Activated T-cell treated with anti-CD3 and anti-CD28 coated beads, Interleukin-2, amount 50 U/mL, for 4 hours (primary cell): ENCODE measurements around the gene CSNK1D. TPM values are rescaled to one million over a fixed set of nuclear protein-coding genes. Genes with fewer than 3 reads are reported as not detected.

Experiments
- ATAC-seq, 2 donors: fragments of 200-7000 bp; cut with Tn5 transposase; one replicate each; pipeline ENCODE4 v1.10.0; 2021
- DNase-seq: peaks from one replicate; pipeline ENCODE4 v3.0.0-alpha.2; 2020
- H3K27me3 Mint-ChIP-seq: one replicate; pipeline ENCODE4 v1.8.0; 2021; ENCODE audit warnings: low read depth, mixed read lengths
- H3K36me3 Mint-ChIP-seq: one replicate; pipeline ENCODE4 v1.8.0; 2022; ENCODE audit warnings: mixed read lengths; ENCODE audit not compliant: insufficient read depth
- H3K4me1 Mint-ChIP-seq: one replicate; pipeline ENCODE4 v1.8.0; 2021; ENCODE audit warnings: low read depth, mixed read lengths
- H3K4me3 Mint-ChIP-seq: one replicate; pipeline ENCODE4 v1.8.0; 2021; ENCODE audit warnings: mild to moderate bottlenecking, moderate library complexity, mixed read lengths
- H3K9me3 Mint-ChIP-seq: one replicate; pipeline ENCODE4 v1.8.0; 2021; ENCODE audit warnings: mixed read lengths
- total RNA-seq, 3 donors: library from RNA; stranded (reverse); gene quantifications; one replicate each; pipeline ENCODE4 v1.2.1, GENCODE V29; 2021

Gene CSNK1D
- total RNA-seq, 3 donors from 2014 or later: 152 to 170 (median 164) TPM

DNA sequence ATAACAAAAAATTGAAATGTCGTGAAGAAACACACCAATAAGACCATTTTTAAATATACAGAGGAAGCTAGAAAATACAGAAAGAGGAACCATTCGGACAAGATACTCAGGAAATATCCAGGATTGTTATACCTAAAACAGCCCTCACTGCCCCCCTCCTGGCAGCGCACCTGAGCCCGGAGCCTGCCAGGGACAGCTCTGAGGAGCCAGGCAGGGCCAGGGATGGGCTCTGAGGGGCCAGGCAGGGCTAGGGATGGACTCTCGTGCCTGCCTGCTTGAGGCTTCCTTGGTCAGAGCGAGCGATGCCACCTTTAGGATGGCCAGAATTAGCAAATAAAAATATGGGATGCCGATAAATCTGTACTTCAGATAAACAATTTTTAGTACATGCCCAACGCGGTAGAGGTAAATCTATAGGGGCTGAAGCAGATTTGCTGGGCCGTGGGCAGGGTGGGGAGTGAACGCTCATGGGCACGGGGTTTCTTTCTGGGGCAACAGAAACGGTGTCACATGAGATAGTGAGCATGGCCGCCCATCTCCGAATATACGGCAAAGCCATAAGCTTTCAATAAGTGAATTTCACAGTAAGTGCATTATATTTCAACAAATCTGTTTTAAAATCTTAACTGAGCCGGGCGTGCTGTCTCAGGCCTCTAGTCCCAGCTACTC lies 18.2 kb upstream of the CSNK1D start:
- DNase-seq (no peak), ATAC-seq (no peak)
- H3K4me3 Mint-ChIP-seq: peak overlapping the region; percentile 68
- H3K27me3 Mint-ChIP-seq: no peaks in the 10 kb centered on the region
- peaks cover 32% of the 10 kb centered on the region for H3K4me1 Mint-ChIP-seq
- no peaks in the 10 kb centered on the region for H3K9me3 Mint-ChIP-seq
- H3K36me3 Mint-ChIP-seq: no peaks in the 10 kb centered on the region

- no peaks in the 10 kb centered on the region for H3K9me3 Mint-ChIP-seq
- ATAC-seq (no peak), DNase-seq (no peak)
- H3K27me3 Mint-ChIP-seq: no peaks in the 10 kb centered on the region
- peaks cover 15% of the 10 kb centered on the region for H3K4me1 Mint-ChIP-seq
- no peak overlapping the region for H3K4me3 Mint-ChIP-seq
- H3K36me3 Mint-ChIP-seq: no peaks in the 10 kb centered on the region
Observed at GRCh38 chr17:82287868-82288801, 14.6 kb upstream of the CSNK1D start.

DNA sequence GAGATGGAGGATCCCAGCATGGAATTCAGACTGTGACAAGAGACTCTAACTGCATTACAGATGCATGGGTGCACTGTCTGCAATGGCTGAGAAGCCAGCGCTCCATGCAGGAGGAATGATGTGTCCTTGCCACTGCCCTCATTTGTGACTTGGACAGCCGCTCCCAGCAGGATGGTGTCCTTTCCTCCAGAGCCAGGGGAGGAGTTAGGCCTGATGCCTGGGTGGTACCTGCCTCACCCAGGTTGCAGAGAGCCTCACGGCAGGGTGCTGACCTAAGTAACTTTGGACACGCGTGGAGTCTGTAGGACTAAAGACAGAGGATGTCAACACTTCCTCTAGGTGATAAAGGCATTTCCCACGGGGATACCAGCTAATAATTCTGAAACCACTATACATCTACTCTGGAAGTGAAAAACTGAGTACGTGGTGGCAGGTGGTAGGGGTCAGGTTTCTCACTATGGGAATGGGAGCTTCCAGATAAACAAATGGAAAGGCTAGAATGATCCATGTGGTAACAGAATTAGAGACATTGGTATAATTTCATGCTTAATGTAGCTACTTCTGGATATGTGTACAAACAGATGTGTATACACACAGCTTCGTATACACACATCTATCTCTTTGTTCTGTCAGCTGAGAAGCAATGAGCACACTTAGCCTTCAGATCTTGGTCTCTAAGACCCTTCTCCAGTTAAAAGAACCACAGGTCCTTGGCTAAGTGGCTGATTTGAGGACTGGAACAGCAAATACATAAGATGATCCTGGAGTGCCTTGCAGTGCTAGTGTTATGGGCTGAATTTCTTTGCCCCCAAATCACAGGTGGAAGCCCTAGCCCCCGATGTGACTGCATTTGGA lies 13.7 kb upstream of the CSNK1D start:
- ATAC-seq: no peak
- Mint-ChIP-seq H3K27me3 (no peaks in the 10 kb centered on the region), H3K9me3 (no peaks in the 10 kb centered on the region), H3K4me1 (peaks cover 15% of the 10 kb centered on the region), H3K4me3 (no peak overlapping the region), H3K36me3 (no peaks in the 10 kb centered on the region)
- DNase-seq: no peak

GRCh38 chr17:82285141-82285540 lies 11.6 kb upstream of the CSNK1D start:
- Mint-ChIP-seq H3K4me3 (no peak overlapping the region), H3K9me3 (no peaks in the 10 kb centered on the region), H3K4me1 (peaks cover 23% of the 10 kb centered on the region), H3K36me3 (no peaks in the 10 kb centered on the region), H3K27me3 (no peaks in the 10 kb centered on the region)
- DNase-seq (no peak), ATAC-seq (no peak)

GRCh38 chr17:82283208-82283749 lies 9.8 kb upstream of the CSNK1D start:
- Mint-ChIP-seq H3K36me3 (no peaks in the 10 kb centered on the region), H3K4me1 (peaks cover 22% of the 10 kb centered on the region), H3K9me3 (no peaks in the 10 kb centered on the region), H3K27me3 (no peaks in the 10 kb centered on the region), H3K4me3 (no peak overlapping the region)
- DNase-seq: peak; percentile 32
- peak; percentile 81 to 89 for ATAC-seq

DNA sequence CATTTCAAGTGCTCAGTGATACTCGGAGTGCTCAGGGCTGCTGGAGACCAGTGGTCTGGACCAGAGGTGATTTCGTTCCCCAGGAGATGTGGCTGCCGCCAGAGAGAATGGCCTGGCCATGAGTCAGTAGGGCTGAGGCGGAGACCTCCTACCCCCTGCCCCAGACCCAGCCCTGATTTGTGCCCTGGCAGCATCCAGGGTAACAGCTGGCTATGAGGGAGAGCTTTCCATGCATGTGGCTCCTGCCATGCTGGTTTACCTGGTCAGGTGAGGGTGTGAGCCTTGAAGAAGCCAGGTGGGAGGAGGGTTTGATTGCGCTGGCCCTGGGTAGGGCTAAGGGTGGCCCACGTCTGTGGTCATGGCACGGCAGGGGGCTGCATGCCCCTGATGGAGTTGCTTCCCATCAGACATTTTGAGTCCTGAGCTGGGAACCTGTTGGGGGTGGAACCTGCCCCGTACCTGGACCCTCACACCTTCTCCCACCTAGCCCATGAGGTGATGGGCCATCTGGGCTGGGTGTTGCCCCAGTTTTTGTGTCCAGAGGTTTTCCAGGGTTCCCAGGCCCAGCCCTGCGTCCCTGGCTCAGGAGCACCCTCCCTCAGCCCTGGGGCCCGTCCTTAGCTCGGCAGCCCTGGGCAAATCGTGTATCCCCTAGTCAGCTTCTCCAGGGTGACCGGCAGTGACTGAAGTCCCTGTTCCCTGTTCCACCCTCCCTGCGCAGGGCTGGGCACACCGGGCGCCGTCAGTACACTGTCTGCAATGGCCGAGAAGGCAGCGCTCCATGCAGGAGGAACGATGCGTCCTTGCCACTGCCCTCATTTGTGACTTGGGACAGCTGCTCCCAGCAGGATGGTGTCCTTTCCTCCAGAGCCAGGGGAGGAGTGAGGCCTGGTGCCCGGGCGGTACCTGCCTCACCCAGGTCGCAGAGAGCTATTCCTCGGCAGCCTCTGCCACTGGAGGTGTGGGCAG lies 9.0 kb upstream of the CSNK1D start:
- no peaks in the 10 kb centered on the region for H3K36me3 Mint-ChIP-seq
- H3K4me1 Mint-ChIP-seq: peaks cover 22% of the 10 kb centered on the region
- no peak overlapping the region for H3K4me3 Mint-ChIP-seq
- no peaks in the 10 kb centered on the region for H3K27me3 Mint-ChIP-seq
- peak in 1 of 2 donors; percentile 26 for ATAC-seq
- DNase-seq: no peak
- no peaks in the 10 kb centered on the region for H3K9me3 Mint-ChIP-seq

DNA sequence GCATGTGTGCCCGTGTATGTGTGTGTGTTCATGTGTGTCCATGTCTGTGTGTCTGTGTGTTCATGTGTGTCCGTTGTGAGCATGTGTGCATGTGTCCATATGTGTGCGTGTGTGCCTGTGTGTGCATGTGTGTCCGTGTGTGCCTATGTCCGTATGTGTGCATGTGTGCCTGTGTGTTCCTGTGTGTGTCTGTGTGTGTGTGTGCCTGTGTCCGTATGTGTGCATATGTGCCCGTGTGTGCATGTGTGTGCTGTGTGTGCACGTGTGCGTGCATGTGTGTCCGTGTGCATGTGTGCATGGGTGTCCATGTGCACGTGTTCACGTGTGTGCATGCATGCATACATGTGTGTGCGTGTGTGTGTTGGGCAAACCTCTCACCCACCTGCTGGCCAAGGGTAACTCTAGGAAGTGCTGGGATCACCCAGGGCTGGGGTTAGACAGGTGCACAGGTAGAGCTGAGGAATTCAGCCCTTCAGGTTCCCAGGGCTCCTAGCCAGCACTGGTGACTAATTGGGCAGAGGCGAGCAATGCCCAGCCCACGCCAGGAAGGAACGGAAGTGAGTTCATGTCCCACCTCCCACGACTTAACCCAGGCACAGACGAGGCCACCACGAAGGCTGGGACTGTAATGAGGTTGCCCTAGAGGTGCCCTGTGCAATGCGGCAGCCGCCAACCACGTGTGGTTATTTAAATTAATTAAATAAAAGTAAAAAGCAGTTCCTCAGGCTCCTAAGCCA lies 8.2 kb upstream of the CSNK1D start:
- peak; percentile 80 to 84 for ATAC-seq
- H3K4me1 Mint-ChIP-seq: peaks cover 22% of the 10 kb centered on the region
- H3K36me3 Mint-ChIP-seq: no peaks in the 10 kb centered on the region
- no peaks in the 10 kb centered on the region for H3K9me3 Mint-ChIP-seq
- peak; percentile 35 for DNase-seq
- no peaks in the 10 kb centered on the region for H3K27me3 Mint-ChIP-seq
- H3K4me3 Mint-ChIP-seq: no peak overlapping the region

DNA sequence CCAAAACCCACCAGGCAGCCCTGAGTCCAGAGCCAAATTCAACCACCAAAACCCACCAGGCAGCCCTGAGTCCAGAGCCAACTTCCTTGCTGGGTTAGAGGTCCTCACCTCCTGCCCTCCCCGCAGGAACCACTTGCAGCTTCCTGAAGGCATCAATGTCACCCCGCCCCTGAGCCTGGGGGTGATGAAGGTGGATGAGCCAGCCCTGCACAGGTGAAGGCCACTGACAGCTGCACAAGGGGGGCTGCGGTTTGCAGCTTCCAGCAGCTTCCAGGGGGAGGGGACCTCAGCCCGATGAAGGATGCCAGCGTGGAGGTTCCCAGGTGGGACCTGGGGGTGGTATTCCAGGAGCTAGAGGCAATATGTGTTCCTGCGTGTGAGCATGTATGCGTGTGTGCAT lies 7.6 kb upstream of the CSNK1D start:
- H3K36me3 Mint-ChIP-seq: no peaks in the 10 kb centered on the region
- ATAC-seq (no peak), DNase-seq (no peak)
- no peaks in the 10 kb centered on the region for H3K9me3 Mint-ChIP-seq
- peaks cover 22% of the 10 kb centered on the region for H3K4me1 Mint-ChIP-seq
- no peak overlapping the region for H3K4me3 Mint-ChIP-seq
- no peaks in the 10 kb centered on the region for H3K27me3 Mint-ChIP-seq

DNA sequence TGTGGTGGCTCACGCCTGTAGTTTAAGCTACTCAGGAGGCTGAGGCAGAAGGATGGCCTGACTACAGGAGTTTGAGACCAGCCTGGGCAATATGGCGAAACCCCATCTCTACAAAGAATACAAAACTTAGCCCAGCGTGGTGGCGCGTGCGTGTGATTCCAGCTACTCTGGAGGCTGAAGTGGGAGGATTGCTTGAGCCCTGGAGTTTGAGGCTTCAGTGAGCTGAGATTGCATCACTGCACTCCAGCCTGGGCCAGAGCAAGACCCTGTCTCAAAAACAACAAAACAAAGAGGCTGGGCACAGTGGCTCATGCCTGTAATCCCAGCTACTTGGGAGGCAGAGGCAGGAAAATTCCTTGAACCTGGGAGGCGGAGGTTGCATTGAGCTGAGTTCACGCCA lies 7.0 kb upstream of the CSNK1D start:
- Mint-ChIP-seq H3K27me3 (no peaks in the 10 kb centered on the region), H3K4me3 (no peak overlapping the region), H3K36me3 (no peaks in the 10 kb centered on the region), H3K4me1 (peaks cover 22% of the 10 kb centered on the region), H3K9me3 (no peaks in the 10 kb centered on the region)
- DNase-seq: no peak
- no peak for ATAC-seq

- Mint-ChIP-seq H3K4me1 (peaks cover 23% of the 10 kb centered on the region), H3K9me3 (no peaks in the 10 kb centered on the region), H3K27me3 (no peaks in the 10 kb centered on the region), H3K4me3 (no peak overlapping the region), H3K36me3 (no peaks in the 10 kb centered on the region)
- no peak for ATAC-seq
- DNase-seq: no peak
Observed at GRCh38 chr17:82278786-82279391, 5.4 kb upstream of the CSNK1D start.

- ATAC-seq (no peak), DNase-seq (no peak)
- H3K9me3 Mint-ChIP-seq: no peaks in the 10 kb centered on the region
- H3K36me3 Mint-ChIP-seq: no peaks in the 10 kb centered on the region
- H3K27me3 Mint-ChIP-seq: no peaks in the 10 kb centered on the region
- peaks cover 19% of the 10 kb centered on the region for H3K4me1 Mint-ChIP-seq
- H3K4me3 Mint-ChIP-seq: no peak overlapping the region
Observed at GRCh38 chr17:82278308-82278707, 4.8 kb upstream of the CSNK1D start.

DNA sequence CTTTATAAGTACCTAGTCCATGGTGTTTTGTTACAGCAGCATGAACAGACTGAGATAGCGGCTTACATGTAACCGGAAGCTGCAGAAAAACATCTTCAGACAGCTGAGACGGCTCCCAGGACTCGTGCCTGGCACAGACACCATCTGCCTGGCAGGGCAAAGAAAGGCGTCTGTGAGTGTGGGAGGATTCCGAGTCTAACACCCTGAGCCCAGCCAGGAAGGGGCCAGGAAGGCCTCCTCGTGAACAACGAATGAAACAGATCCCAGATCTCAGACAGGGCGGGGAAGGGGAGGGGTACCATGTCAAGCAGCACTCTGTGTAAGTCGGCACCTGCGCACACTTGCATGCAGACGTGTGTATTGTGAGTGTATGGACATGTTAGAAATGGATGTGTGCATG lies 4.4 kb upstream of the CSNK1D start:
- H3K4me1 Mint-ChIP-seq: peaks cover 17% of the 10 kb centered on the region
- no peak for DNase-seq
- no peaks in the 10 kb centered on the region for H3K9me3 Mint-ChIP-seq
- no peak overlapping the region for H3K4me3 Mint-ChIP-seq
- no peaks in the 10 kb centered on the region for H3K27me3 Mint-ChIP-seq
- ATAC-seq: no peak
- no peaks in the 10 kb centered on the region for H3K36me3 Mint-ChIP-seq
